ENCODE measurements around the gene SETD6. TPM values are rescaled to one million over a fixed set of nuclear protein-coding genes. Genes with fewer than 3 reads are reported as not detected.
A peak's percentile ranks its signal among the peaks of the same experiment; 100 is the strongest.

The SETD6 gene
- total and polyA plus RNA-seq, 2 experiments from 2014 or later = 23.8 to 47.6 TPM

- H3K36me3 ChIP-seq = no peaks in the 10 kb centered on the region
- H3K4me3 ChIP-seq = peak within 1 kb of the TSS; percentile 51
- H3K4me1 ChIP-seq (ENCODE audit: low read depth) = peaks cover 3% of the 10 kb centered on the region
- no peaks in the 10 kb centered on the region for H3K27me3 ChIP-seq
- no peak within 1 kb of the TSS for H3K27ac ChIP-seq
- no peaks in the 10 kb centered on the region for H3K9me3 ChIP-seq (ENCODE audit: low read depth)
- DNase-seq (ENCODE audit: low read depth in 1 of 2, low spot score in 1 of 2) = peak; percentile 92
- no peak for TF ChIP-seq CTCF (IDR thresholded peaks at IDR 0.05; ENCODE audit: low read depth, low read length)
These were observed 15.5 kb upstream of the SETD6 start, which contains the start of gene NDRG4 for GRCh38 chr16:58499615-58500351. Gene NDRG4 (plus strand): TSS chr16:58500143. CDS start chr16:58500249, 106 bp downstream.

GRCh38 chr16:58500430-58501241, 14.7 kb upstream of the SETD6 start:
- H3K9me3 ChIP-seq (ENCODE audit: low read depth) = no peaks in the 10 kb centered on the region
- no peaks in the 10 kb centered on the region for H3K27me3 ChIP-seq
- no peaks in the 10 kb centered on the region for H3K36me3 ChIP-seq
- H3K4me1 ChIP-seq (ENCODE audit: low read depth) = peaks cover 3% of the 10 kb centered on the region
- DNase-seq (ENCODE audit: low read depth in 1 of 2, low spot score in 1 of 2) = peak in 1 of 2 donors; percentile 37
- peak overlapping the region; percentile 51 for H3K4me3 ChIP-seq
- no peak for TF ChIP-seq CTCF (IDR thresholded peaks at IDR 0.05; ENCODE audit: low read depth, low read length)
- H3K27ac ChIP-seq = no peak overlapping the region

- Histone ChIP-seq H3K4me1 (ENCODE audit: low read depth) (peaks cover 3% of the 10 kb centered on the region), H3K36me3 (no peaks in the 10 kb centered on the region), H3K4me3 (peak overlapping the region; percentile 51), H3K27me3 (no peaks in the 10 kb centered on the region), H3K27ac (no peak overlapping the region), H3K9me3 (ENCODE audit: low read depth) (no peaks in the 10 kb centered on the region)
- TF ChIP-seq CTCF (IDR thresholded peaks at IDR 0.05; ENCODE audit: low read depth, low read length) = no peak
- DNase-seq (ENCODE audit: low read depth in 1 of 2, low spot score in 1 of 2) = peak in 1 of 2 donors; percentile 79
These were observed 13.8 kb upstream of the SETD6 start for GRCh38 chr16:58501242-58502131.

GRCh38 chr16:58502217-58502921, 12.9 kb upstream of the SETD6 start:
- H3K4me3 ChIP-seq = no peak overlapping the region
- H3K36me3 ChIP-seq = no peaks in the 10 kb centered on the region
- H3K4me1 ChIP-seq (ENCODE audit: low read depth) = peaks cover 3% of the 10 kb centered on the region
- no peaks in the 10 kb centered on the region for H3K9me3 ChIP-seq (ENCODE audit: low read depth)
- TF ChIP-seq CTCF (IDR thresholded peaks at IDR 0.05; ENCODE audit: low read depth, low read length) = no peak
- no peaks in the 10 kb centered on the region for H3K27me3 ChIP-seq
- H3K27ac ChIP-seq = no peak overlapping the region
- DNase-seq (ENCODE audit: low read depth in 1 of 2, low spot score in 1 of 2) = no peak
